A375 (cell line): Measurements from ENCODE around the gene OBI1. TPM values are rescaled to one million over a fixed set of nuclear protein-coding genes. Genes with fewer than 3 reads are reported as not detected.

ENCODE experiments used
- total RNA-seq: library from RNA; depleted of rRNA; stranded (reverse); fragments of >200 nt; shearing (Covaris generic); gene quantifications from 2 replicates; pipeline ENCODE4 v1.2.3, GENCODE V29; 2014; rRNA removed

The OBI1 gene
- 10.8 and 12.4 TPM in 2 replicates for total RNA-seq

GRCh38 chr13:78658630-78659449 is at the start of gene OBI1:
TSS of gene OBI1 (minus strand) at chr13:78659155. CDS start at chr13:78659120, 35 bp downstream.

GRCh38 chr13:78603240-78603957 is 55.6 kb downstream of the OBI1 start, which contains the start of gene POU4F1:
TSS of gene POU4F1 (minus strand) at chr13:78603552. CDS start at chr13:78603326, 226 bp downstream.

Other genes starting within 250 kb of the OBI1 start
- gene POU4F1, start 55.6 kb downstream of the OBI1 start, total RNA-seq: 0.93 and 1.7 TPM in 2 replicates